Measurements from ENCODE around the gene DLX1. TPM values are rescaled to one million over a fixed set of nuclear protein-coding genes. Genes with fewer than 3 reads are reported as not detected.

DLX1 gene
- total and polyA plus RNA-seq, 2 experiments from 2014 or later: not detected

- Histone ChIP-seq H3K9me2 (ENCODE audit: insufficient read depth) (no peaks in the 10 kb centered on the region), H3K27me3 (ENCODE audit: insufficient read depth) (peaks cover 98% of the 10 kb centered on the region), H3K36me3 (ENCODE audit: insufficient read depth) (no peaks in the 10 kb centered on the region), H3F3A (replicated peaks; ENCODE audit: low read depth) (peaks cover 40% of the 10 kb centered on the region), H3K79me2 (replicated peaks; ENCODE audit: insufficient read depth) (no peaks in the 10 kb centered on the region), H2AFZ (no peak overlapping the region), H3K4me1 (ENCODE audit: insufficient read depth) (peaks cover 71% of the 10 kb centered on the region), H3K4me3 (peak overlapping the region; percentile 45; the same call in 1 of the 2 replicates), H4K20me1 (replicated peaks; ENCODE audit: insufficient read depth) (peaks cover 13% of the 10 kb centered on the region; the same call in 1 of the 2 replicates), H3K4me2 (0 out of 2 replicates have a peak overlapping the region, but pooled peaks have one; percentile 93), H3K27ac (ENCODE audit: low read depth) (no peak overlapping the region)
- TF ChIP-seq EZH2 (IDR thresholded peaks at IDR 0.05; ENCODE audit: low read depth, unreplicated experiment) (peak; percentile 56), ZNF331 (CRISPR knock-in tag; IDR thresholded peaks at IDR 0.05; ENCODE audit: low read depth) (no peak), JUNB (IDR thresholded peaks at IDR 0.05; ENCODE audit: unreplicated experiment) (no peak), POLR2AphosphoS5 (IDR thresholded peaks at IDR 0.05; ENCODE audit: low read depth) (no peak)
- no peak overlapping the region for H3K27ac Mint-ChIP-seq
- no peaks in the 10 kb centered on the region; the same call in 2 of the 3 replicates for H3K9me3 Mint-ChIP-seq
- ATAC-seq: no peak
- DNase-seq (ENCODE audit: low spot score): peak; percentile 41
- peaks cover 99% of the 10 kb centered on the region for H3K27me3 Mint-ChIP-seq (ENCODE audit: insufficient read depth, low read depth, poor library complexity)
- H3K4me1 Mint-ChIP-seq: peaks cover 49% of the 10 kb centered on the region
- peaks cover 3% of the 10 kb centered on the region; the same call in 1 of the 3 replicates for H3K36me3 Mint-ChIP-seq (ENCODE audit: low read depth)
- H3K4me3 Mint-ChIP-seq: peak overlapping the region; percentile 42
These were observed 13.0 kb downstream of the DLX1 start for GRCh38 chr2:172098287-172098649.

- peaks cover 65% of the 10 kb centered on the region for H3K4me1 ChIP-seq (ENCODE audit: insufficient read depth)
- H3F3A ChIP-seq (replicated peaks; ENCODE audit: low read depth): peaks cover 40% of the 10 kb centered on the region
- Mint-ChIP-seq H3K4me3 (peak overlapping the region; percentile 42), H3K4me1 (peaks cover 46% of the 10 kb centered on the region), H3K27me3 (ENCODE audit: insufficient read depth, low read depth, poor library complexity) (peaks cover 99% of the 10 kb centered on the region), H3K9me3 (no peaks in the 10 kb centered on the region; the same call in 2 of the 3 replicates), H3K27ac (no peak overlapping the region), H3K36me3 (ENCODE audit: low read depth) (peaks cover 1% of the 10 kb centered on the region; the same call in 1 of the 3 replicates)
- no peaks in the 10 kb centered on the region for H3K9me2 ChIP-seq (ENCODE audit: insufficient read depth)
- H3K4me2 ChIP-seq: peak overlapping the region; percentile 93
- DNase-seq (ENCODE audit: low spot score) (peak; percentile 62), ATAC-seq (no peak)
- H3K79me2 ChIP-seq (replicated peaks; ENCODE audit: insufficient read depth): no peaks in the 10 kb centered on the region
- H3K27me3 ChIP-seq (ENCODE audit: insufficient read depth): peaks cover 98% of the 10 kb centered on the region
- H4K20me1 ChIP-seq (replicated peaks; ENCODE audit: insufficient read depth): peaks cover 10% of the 10 kb centered on the region; the same call in 1 of the 2 replicates
- no peak overlapping the region for H2AFZ ChIP-seq
- peak overlapping the region; percentile 45; the same call in 1 of the 2 replicates for H3K4me3 ChIP-seq
- no peak overlapping the region for H3K27ac ChIP-seq (ENCODE audit: low read depth)
- no peaks in the 10 kb centered on the region for H3K36me3 ChIP-seq (ENCODE audit: insufficient read depth)
- TF ChIP-seq, protein P1, sequence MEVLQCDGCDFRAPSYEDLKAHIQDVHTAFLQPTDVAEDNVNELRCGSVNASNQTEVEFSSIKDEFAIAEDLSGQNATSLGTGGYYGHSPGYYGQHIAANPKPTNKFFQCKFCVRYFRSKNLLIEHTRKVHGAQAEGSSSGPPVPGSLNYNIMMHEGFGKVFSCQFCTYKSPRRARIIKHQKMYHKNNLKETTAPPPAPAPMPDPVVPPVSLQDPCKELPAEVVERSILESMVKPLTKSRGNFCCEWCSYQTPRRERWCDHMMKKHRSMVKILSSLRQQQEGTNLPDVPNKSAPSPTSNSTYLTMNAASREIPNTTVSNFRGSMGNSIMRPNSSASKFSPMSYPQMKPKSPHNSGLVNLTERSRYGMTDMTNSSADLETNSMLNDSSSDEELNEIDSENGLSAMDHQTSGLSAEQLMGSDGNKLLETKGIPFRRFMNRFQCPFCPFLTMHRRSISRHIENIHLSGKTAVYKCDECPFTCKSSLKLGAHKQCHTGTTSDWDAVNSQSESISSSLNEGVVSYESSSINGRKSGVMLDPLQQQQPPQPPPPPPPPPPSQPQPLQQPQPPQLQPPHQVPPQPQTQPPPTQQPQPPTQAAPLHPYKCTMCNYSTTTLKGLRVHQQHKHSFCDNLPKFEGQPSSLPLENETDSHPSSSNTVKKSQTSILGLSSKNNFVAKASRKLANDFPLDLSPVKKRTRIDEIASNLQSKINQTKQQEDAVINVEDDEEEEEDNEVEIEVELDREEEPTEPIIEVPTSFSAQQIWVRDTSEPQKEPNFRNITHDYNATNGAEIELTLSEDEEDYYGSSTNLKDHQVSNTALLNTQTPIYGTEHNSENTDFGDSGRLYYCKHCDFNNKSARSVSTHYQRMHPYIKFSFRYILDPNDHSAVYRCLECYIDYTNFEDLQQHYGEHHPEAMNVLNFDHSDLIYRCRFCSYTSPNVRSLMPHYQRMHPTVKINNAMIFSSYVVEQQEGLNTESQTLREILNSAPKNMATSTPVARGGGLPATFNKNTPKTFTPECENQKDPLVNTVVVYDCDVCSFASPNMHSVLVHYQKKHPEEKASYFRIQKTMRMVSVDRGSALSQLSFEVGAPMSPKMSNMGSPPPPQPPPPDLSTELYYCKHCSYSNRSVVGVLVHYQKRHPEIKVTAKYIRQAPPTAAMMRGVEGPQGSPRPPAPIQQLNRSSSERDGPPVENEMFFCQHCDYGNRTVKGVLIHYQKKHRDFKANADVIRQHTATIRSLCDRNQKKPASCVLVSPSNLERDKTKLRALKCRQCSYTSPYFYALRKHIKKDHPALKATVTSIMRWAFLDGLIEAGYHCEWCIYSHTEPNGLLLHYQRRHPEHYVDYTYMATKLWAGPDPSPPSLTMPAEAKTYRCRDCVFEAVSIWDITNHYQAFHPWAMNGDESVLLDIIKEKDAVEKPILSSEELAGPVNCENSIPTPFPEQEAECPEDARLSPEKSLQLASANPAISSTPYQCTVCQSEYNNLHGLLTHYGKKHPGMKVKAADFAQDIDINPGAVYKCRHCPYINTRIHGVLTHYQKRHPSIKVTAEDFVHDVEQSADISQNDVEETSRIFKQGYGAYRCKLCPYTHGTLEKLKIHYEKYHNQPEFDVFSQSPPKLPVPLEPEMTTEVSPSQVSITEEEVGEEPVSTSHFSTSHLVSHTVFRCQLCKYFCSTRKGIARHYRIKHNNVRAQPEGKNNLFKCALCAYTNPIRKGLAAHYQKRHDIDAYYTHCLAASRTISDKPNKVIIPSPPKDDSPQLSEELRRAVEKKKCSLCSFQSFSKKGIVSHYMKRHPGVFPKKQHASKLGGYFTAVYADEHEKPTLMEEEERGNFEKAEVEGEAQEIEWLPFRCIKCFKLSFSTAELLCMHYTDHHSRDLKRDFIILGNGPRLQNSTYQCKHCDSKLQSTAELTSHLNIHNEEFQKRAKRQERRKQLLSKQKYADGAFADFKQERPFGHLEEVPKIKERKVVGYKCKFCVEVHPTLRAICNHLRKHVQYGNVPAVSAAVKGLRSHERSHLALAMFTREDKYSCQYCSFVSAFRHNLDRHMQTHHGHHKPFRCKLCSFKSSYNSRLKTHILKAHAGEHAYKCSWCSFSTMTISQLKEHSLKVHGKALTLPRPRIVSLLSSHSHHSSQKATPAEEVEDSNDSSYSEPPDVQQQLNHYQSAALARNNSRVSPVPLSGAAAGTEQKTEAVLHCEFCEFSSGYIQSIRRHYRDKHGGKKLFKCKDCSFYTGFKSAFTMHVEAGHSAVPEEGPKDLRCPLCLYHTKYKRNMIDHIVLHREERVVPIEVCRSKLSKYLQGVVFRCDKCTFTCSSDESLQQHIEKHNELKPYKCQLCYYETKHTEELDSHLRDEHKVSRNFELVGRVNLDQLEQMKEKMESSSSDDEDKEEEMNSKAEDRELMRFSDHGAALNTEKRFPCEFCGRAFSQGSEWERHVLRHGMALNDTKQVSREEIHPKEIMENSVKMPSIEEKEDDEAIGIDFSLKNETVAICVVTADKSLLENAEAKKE (CRISPR knock-in tag; IDR thresholded peaks at IDR 0.05): no peak
- TF ChIP-seq EZH2 (IDR thresholded peaks at IDR 0.05; ENCODE audit: low read depth, unreplicated experiment) (peak; percentile 75), CTCF (conservative IDR thresholded peaks at IDR 0.05; ENCODE audit: low read depth in 2 of 2) (no peak), EZH2phosphoT487 (IDR thresholded peaks at IDR 0.05; ENCODE audit: unreplicated experiment) (peak; percentile 96)
- TF ChIP-seq, protein P2, sequence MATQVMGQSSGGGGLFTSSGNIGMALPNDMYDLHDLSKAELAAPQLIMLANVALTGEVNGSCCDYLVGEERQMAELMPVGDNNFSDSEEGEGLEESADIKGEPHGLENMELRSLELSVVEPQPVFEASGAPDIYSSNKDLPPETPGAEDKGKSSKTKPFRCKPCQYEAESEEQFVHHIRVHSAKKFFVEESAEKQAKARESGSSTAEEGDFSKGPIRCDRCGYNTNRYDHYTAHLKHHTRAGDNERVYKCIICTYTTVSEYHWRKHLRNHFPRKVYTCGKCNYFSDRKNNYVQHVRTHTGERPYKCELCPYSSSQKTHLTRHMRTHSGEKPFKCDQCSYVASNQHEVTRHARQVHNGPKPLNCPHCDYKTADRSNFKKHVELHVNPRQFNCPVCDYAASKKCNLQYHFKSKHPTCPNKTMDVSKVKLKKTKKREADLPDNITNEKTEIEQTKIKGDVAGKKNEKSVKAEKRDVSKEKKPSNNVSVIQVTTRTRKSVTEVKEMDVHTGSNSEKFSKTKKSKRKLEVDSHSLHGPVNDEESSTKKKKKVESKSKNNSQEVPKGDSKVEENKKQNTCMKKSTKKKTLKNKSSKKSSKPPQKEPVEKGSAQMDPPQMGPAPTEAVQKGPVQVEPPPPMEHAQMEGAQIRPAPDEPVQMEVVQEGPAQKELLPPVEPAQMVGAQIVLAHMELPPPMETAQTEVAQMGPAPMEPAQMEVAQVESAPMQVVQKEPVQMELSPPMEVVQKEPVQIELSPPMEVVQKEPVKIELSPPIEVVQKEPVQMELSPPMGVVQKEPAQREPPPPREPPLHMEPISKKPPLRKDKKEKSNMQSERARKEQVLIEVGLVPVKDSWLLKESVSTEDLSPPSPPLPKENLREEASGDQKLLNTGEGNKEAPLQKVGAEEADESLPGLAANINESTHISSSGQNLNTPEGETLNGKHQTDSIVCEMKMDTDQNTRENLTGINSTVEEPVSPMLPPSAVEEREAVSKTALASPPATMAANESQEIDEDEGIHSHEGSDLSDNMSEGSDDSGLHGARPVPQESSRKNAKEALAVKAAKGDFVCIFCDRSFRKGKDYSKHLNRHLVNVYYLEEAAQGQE (IDR thresholded peaks at IDR 0.05; ENCODE audit: unreplicated experiment): no peak
These were observed 13.6 kb downstream of the DLX1 start for GRCh38 chr2:172098650-172099471.

Data from GM23338 (cell line).